Melanocyte of skin (primary cell): ENCODE measurements around the gene VIM. TPM values are rescaled to one million over a fixed set of nuclear protein-coding genes. Genes with fewer than 3 reads are reported as not detected.

Experiments used
- total RNA-seq, 2 donors: library from RNA; depleted of rRNA; stranded (reverse); fragments of >200 nt; gene quantifications; 2 replicates each; pipeline ENCODE4 v1.2.3, GENCODE V29; 2012

Gene VIM
- 1,000 to 10,000 TPM; 3,460 to 6,062 TPM for total RNA-seq

DNA sequence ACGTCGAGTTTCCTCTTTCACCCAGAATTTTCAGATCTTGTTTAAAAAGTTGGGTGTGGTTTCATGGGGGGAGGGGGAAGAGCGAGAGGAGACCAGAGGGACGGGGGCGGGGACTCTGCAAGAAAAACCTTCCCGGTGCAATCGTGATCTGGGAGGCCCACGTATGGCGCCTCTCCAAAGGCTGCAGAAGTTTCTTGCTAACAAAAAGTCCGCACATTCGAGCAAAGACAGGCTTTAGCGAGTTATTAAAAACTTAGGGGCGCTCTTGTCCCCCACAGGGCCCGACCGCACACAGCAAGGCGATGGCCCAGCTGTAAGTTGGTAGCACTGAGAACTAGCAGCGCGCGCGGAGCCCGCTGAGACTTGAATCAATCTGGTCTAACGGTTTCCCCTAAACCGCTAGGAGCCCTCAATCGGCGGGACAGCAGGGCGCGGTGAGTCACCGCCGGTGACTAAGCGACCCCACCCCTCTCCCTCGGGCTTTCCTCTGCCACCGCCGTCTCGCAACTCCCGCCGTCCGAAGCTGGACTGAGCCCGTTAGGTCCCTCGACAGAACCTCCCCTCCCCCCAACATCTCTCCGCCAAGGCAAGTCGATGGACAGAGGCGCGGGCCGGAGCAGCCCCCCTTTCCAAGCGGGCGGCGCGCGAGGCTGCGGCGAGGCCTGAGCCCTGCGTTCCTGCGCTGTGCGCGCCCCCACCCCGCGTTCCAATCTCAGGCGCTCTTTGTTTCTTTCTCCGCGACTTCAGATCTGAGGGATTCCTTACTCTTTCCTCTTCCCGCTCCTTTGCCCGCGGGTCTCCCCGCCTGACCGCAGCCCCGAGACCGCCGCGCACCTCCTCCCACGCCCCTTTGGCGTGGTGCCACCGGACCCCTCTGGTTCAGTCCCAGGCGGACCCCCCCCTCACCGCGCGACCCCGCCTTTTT is at the start of gene VIM:
Gene VIM (plus strand): TSS at position 151 of the 925 bp plus-strand sequence. CDS start 1,182 bp downstream, outside the sequence.

DNA sequence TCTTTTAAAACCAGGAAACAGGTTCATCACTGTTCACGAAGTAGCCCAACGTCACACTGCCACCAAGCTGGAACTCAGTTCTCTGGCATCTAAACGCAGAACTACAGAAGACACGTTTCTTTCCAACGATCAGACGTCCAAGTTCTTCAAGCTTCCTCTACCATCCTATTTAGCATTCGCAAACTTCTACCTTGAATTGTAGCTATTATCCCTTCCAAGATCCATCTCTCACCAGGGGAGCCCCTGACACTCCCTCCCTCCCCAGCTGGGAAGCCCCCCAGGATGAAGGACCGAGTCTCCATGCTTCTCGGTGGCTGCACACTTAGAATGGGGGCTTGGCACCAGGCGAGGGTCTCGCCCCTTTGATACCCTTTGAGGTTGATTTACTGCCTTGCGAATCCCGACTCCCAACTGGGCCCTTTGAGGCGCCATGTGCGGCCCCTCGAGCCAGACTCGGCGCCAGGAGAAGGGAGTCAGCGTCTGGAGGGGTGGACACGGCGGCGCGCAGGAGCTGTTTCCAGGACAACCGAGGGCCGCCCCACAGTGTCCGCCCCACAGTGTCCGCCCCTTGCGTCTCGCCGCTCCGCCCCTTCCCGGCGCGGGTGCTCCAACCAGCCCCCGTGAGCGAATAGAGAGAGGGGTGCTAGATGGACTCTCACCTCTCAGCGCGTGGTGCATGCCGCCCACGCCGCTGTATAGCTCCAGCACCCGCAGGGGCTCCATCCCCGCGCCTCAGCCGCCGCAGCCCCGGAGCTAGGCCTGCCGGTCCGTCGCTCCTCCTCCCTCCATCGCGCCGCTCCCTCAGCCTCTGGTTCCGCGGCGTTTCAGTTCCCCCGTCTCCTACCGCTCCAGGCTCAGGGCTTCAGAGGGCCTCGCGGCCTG is 26.9 kb upstream of the VIM start, which contains the start of gene TRDMT1:
Gene TRDMT1 (minus strand): TSS at position 761 of the 882 bp plus-strand sequence. CDS start 38 bp downstream, at position 723.

Other genes starting within 250 kb of the VIM start
- gene CUBN, start 98.4 kb upstream of the VIM start, total RNA-seq: 1 to 10 TPM in 1 of 2 donors, under 1 TPM in 1; 0.69 to 3.3 TPM
- 1 to 10 TPM; 3.1 to 4.7 TPM for gene TRDMT1, start 26.6 kb upstream of the VIM start, total RNA-seq
- 10 to 100 TPM; 28.0 to 41.3 TPM for gene ST8SIA6, start 226.4 kb downstream of the VIM start, total RNA-seq